NOMO-1 (cell line): ENCODE measurements around the gene RARB.

Experiments
- DNase-seq, 2 experiments: peaks; one replicate each; lab custom pipeline; 2025; ENCODE audit not compliant: unreplicated experiment in 2 of 2; lab: John Stamatoyannopoulos, UW

The RARB gene

DNA sequence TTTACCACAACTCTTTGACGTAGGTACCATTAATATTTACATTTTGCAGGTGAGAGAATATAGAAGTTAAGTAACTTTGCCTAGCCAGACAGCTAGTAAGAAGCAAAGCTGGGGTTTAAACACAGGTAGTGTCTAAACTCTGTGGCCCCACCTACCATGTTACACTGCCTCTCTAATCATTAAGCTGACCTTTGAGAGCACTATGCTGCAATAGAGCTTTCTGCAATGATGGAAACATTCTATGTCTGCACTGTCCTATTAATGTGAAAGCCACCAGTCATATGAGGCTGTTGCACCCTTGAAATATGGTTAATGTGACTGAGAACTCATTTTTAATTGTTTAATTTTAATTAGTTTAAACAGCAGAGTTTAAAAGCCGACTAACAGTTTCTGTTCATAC is 6.3 kb upstream of the RARB start:
- no peak for DNase-seq

DNA sequence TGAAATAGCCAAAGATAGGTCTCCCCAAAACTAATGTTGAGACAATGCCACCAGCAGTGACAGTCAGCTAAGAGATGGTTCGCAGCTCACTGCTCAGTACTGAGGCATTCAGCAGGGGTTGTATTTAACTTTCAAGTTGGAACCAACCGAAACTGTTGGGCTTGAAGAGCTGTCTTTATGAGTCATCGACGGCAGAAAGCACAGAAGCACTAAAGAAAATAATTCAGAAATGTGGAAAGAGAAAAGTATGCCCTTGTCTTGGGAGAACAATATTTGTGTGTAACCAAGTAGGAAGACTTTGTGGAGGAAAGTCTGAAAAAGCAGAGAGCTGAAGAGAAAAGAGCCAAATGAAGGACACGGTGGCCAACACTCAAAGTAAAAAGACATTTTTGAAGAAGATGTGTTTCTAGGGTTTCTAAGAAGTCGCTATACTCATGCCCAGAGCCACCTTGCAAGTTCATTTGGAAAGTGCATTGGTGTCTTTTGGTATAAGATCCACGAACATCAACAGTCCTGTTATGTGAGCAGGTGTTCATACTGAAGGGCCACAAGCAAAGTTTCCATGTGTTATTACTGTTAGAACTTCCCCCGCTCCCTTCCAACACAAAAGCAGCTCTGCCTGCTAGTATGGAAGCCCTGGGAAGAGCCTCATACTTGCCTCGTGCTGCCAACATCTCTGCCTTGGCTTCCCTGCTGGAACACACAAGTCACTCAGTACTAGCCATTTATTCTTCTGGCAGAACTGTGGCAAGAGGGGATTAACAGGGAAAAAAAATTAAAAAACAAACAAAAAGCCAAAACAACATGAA is 4.1 kb upstream of the RARB start:
- no peak for DNase-seq

DNA sequence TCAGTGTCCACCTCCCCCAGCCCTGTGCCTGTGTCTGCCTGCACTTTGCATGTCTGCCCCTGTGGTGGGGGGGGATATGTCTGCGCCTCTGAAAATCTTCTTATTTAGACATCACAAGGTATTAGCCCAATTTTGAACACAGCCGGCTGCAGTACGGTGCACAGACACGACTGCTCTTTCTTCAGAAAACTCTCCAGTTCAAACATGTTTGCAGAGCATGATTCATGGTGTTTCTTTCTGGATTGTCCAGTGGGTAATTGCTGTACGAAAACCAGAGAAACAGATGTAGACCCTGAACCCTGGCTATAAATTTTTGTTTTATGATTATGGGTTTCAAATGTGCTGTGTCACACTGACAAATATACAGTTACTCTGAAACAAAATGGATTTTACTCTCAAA is 3.4 kb upstream of the RARB start:
- no peak for DNase-seq

DNA sequence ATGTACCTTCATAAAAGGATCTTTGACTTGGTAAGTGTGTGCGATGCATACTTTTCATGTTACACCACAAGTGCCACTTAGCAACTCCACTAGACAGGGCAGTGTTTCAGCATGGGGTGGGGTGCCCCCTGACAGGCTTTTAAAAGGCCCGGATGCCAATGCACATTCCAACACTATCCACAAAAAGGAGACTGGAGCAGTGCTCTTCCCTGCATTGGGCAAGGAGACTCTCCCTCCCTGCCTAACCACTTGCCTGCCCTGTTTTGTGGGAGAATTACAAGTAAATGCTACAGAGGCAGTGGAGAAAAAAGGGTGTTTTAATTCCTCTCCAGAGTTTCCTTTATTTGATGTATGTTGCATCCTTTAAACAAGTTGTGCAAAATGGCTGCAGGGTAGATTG is 1.7 kb upstream of the RARB start:
- DNase-seq, result no peak

DNA sequence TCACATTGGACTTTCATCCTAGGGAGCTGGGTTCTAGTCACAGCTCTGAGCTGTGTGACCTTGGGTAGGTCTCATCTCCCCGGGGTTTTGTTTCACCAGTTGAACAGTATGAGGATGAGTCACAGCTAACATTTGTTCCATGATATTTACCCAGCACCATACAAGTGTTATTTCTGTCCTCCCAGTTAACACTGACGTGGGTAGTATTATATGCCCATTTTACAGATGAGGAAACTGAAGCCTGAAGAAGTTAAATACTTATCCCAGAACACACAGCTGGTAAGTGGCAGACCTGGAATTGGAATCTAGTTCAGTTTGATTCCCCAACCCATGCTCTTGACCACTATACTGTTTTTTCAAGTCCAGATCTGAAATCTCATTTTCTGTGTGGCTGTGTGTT is 908 bp upstream of the RARB start:
- DNase-seq, result no peak

DNA sequence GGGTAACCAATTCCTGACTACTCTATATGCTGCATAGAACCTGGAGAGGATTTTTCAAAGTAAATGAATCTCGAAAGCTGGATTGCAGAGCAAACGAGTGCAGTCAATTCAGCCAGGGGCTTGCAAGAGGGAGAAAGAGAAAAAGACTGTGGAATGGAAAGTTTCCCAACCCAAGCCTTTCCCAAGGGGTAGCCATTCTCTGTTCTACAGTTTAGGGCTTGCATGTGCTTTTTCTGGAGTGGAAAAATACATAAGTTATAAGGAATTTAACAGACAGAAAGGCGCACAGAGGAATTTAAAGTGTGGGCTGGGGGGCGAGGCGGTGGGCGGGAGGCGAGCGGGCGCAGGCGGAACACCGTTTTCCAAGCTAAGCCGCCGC is 511 bp upstream of the RARB start:
- no peak for DNase-seq

DNA sequence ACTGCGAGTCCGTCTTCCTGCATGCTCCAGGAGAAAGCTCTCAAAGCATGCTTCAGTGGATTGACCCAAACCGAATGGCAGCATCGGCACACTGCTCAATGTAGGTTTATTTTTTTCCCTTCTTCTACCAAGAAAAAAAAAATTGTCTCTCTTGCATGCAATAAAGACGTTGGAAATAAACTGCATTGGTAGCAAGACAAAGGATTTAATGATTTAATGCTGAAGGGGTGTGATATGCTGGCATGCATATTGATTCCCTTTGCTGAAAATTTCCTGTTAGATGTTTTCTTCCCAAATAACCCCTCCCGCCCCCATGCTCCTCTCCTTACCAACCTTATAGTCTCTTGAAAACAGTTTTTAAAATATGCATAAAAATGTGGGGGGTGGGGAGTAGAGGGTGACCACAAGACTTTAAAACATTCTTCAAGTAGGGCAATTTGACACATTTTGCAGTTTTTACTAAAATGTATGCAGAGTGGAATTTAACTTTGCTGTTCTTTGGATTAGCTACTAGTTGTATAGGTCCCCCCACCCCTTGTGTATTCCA is 799 bp downstream of the RARB start:
- no peak for DNase-seq

DNA sequence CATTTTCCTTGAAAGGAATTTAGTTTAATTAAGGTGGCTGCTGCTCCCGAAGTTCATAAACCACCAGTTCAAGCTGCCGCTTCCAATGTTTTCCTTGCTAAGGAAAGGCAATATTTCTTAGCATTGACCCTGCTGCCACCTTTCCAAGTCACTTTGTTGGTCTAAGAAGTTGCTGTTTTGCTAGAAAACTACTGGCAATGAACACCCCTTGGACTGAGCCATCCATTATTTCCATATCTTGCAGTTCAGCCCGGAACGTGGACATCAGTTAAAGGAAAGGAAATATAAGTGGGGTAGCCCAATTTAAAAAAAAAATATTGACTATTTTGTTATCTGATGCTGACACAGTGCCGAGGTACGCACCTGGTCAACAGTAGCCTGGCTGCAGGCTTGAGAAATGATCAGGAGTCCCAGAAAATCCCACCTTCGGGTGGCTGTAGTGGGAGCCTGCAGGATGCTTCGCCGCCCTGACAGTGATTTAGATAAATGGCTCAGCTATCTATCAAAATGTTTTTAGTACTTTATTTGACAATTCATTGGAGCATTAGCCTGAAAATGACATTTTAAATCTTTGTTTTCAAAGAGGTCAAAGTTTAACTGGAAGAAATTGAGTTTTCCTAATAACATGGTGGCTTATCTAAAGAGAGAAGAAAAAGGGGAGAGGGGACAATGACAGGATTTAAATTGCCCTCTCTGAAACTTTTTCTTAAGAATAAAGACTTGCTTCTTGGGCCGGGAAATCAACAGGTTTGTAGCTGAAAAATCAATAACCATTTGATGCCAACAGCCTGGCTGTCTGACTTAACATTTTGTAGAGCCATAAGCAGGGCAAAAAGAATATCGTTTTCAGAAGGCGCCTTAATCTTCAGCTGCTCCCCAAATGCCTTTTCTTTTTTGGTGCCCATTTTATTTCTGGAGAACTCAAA is 1.6 kb downstream of the RARB start:
- no peak for DNase-seq

DNA sequence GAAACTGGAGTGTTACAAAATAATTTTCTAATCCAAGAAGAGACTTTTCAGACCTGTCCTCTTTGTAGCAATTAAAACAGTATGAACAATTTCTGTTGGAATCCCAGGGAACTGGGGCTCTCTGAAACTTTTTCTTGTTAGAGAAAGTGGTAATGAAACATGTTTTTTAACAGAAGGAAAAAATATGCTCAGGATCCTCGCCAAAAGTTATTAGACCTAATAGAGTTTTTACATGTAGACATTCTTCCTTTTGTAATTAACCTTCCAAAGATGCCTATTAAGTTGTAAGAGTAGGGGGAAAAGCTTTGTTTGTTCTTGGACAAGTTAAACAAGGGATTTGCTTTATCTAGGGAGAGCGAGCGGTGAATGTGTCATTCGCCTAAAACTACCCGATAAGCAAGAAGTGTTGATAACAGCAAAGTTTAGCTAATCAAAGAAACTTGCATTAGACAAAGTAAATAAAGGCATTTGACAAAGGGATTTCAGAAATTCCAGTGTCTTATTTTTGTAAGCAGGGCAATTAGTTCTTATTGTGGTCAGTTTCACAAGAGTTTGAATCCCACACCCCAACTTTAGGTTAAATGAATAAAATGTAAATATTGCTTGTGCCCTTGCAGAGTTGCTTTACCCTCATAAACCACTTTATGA is 2.3 kb downstream of the RARB start:
- DNase-seq, result no peak

DNA sequence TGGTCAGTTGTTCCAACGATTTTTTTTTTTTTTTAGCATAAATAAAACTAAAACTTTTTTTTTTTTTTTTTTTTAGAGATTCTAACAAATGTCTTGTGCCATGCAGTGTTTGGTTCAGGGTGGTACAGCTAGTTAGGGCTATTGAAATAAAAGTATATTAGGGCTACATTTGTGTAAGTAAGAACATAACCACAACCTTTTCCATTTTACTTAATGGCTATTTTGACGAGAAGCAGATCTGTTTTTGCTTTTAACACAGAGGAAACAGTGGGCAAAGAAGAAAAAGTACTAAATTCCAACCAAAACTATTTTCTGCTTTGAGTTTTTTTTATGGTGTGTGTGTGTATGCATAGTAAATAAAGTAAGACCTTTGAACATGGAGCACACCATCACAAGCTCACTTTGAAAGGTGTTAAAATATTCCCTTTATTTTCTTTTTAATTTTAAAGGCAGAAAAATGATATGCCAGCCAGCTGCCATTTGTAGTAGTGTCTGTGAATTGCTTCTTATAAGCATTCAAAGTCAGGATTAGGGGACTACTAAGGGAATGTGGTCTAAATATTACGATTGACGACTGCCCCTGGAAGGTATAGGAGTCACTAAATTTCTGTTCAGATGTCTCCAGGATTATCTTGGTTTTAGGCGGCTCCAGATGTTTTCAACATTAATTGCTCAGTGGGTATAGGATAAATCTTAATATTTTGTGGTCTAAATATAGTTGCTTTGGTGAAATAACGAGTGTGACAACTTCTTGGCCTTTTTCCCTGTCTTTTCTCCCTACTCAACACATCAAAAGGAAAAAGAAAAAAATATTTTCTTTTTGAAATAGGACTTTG is 3.1 kb downstream of the RARB start:
- no peak for DNase-seq

DNA sequence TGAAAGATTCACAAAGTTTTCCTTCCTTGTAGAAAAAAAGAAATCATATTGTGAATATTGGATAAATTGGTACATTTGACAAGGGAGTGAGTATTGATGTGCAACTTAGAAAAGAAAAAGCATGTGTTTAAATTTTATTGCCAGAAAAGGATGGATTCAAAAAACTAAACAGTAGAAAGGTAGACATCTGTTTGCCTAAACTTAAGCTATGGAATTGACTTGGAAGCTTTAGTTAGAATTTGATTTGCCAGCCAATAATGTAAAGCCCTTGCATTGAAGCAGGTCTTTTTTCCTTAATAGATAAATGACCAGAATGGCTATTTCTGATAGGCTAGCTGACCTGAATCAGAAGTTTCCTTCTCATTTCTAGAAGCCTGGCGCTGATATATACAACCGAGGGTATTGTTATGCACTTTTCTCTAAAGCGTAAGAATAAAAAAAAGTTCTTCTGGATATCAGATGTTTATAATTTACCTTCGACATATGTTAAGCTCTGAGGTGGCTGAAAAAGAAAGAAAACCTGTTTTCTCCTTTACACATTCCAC is 4.2 kb downstream of the RARB start:
- DNase-seq, result no peak

DNA sequence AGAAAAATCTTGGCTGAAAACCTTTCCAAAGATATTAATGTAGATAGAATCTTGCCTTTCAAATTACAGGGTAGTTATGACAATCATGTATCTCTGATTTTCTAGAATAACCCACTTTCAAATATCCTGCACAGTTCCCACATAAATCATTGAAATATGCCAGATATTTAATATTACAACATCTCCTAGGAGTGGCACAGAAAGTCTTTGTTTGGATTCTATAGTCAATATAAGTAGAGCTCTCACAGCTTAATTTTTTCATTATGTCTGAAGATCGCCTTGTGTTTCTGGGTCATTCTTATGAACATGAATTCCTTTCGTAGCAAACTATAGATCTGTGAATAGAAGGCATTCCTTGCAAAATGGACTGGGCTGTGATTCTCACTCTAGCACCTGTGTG is 5.0 kb downstream of the RARB start:
- DNase-seq, result no peak

DNA sequence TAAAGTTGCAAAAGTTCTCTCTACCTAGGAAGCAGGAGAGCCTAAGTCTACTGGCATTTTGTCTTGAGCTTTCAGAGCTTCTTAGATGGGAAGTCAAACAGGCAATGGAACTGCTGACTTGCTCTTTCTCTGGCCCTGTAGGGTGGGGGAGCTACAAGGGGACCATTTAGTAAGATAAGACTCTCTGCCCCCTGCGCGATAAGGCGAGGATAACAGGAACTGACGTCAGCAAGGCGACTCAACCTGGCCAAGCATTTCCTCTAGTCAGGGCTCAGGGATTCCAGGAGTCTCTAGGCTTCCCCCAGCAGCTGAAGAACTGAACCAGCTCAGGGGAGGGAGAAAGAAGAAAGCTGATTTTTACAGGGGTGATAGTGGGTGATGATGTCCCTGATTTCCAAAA is 5.8 kb downstream of the RARB start:
- no peak for DNase-seq

DNA sequence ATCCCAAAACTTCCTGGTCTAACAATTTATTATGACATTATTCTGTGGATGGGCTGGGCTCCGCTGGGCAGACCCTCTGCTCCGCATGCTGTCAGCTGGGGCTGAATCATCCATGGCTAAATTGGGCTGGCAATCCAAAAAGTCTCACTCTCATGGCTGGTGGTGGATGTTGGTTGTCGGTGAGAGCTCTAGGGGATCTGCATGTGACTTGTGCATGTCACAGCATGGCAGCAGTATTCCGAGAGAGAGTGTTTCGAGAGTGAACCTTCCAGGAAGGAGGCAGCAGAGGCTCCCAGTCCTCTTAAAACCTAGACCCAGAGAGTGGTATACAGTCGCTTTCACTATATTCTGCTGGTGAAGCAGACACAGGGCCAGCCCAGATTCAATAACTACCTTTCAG is 9.9 kb downstream of the RARB start:
- DNase-seq, result no peak

DNA sequence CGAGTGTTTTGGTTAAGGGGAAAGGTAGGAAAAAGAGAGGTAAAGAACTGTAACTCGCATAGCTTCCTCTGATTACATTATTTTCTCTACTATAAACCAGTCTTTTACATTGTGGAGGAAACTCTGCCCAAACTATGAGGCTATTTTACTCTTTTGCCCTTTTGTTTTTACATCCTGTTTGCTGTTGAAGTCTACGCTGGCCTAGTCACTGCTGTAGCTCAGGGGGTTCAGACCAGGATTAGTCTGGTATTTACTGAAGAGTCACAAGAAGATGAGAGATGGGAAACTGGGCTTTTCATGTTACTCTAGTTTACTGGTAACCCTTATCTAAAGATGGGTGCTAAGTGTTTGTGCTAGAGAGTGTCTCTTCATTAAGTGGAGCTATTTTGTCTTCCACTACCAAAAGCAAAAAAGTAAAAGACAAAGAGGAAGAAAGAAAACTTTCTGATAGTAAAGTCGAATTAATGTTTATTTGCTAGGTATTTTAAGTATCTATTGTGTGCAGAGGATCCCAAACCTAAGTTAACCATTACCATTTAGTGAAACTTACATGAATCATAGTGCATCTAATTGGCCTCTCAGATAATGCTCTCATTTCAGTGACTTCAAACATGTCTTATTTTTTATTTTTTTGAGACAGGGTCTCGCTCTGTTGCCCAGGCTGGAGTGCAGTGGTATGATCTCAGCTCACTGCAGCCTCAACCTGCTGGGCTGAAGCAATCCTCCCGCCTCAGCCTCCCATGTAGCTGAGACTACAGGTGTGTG is 10.9 kb downstream of the RARB start:
- DNase-seq, result no peak

DNA sequence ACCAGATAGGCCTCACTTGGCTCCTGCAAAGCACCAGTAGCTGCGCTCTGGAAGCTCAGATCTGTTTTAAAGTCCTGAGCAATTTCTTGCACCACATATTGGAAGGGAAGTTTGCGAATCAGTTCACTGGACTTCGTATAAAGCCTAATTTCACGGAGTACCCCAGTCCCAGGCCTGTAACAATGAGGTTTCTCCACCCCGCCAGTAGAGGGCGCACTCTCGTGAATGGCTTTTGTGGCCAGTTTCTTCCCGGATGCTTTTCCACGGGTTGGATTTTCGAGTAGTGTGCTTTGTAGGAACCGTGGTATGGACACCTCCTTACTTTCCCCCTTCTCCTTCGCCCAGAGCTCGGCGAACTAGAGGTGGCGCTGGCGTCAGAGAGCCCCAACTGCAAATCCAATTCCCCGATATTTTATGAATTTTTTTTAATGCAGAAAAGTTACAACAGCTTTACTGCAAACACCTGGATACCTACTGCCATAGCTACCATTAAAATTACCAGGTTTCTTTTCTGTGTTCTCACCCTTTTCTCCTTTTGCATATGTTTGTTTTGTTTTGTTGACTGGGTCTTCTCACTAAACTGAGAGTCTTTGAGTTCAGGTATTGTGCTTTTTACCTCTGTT is 13.3 kb downstream of the RARB start:
- no peak for DNase-seq

DNA sequence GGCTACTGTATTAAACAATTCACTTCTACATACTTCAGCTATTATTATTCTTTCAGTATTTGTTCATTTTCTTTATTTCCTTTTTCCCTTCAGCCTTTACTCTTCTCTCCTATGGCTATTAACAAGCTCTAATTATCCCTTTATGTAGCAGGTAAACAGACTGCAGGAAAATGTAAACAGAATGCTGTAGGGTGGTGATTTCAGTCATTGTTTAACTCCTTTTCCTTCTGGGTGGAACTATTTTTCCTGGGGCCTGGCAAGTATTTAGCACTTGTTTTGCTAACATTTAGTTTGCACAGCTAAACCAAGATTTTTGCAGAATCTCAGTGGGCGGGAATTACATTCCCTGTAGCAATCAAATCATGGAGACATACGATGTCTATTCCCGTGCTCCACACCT is 14.4 kb downstream of the RARB start:
- no peak for DNase-seq

DNA sequence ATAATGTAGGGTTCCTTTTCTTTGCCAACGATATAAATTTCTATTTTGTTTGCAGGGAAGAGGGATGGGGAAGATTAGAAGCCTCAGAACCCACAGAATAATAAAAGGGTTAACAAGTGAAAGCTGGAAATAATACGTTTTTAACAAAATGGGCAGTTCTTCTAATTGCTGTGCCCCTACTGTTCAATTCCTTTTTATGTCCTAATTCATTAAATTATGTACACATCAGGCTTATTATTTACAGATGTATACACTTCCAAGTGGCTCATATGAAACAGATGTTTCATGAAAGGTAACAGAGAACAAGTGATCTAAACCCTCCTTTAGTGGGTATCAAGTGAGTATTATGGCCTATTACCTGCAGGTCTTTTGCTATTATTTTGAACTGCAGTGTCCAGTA is 16.2 kb downstream of the RARB start:
- DNase-seq, result no peak

DNA sequence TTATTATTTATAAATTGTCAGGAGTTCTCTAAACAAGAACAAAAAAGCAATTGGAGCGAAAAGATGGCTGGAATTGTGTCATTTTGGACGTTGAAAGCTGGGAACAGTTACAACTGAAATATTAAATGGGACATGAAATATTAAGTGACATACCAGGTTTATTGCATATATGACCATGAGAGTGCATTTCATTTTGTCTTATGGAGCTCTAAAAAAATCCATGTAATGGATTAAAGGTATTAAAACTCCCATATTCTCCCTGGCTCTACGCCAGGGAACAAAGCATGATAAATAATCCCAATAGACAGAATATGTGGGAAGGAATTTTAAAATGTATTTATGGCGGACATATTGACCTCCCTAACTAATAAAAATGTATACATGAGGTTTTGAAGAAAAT is 17.7 kb downstream of the RARB start:
- DNase-seq, result no peak
